SU-DHL-6 (cell line): ENCODE measurements around the gene ABI1.

Experiments
- CTCF ChIP-seq: fragments of 200-600 bp; sonication (generic); IDR thresholded peaks from one replicate; pipeline ENCODE4 v1.5.1; 2017; ENCODE audit warnings: antibody characterized with exemption, mild to moderate bottlenecking, low read length, moderate library complexity; ENCODE audit not compliant: insufficient read depth, poor library complexity, severe bottlenecking
- EZH2phosphoT487 ChIP-seq: fragments of 200-600 bp; sonication (generic), shearing (Covaris generic); conservative IDR thresholded peaks from 2 replicates; pipeline ENCODE4 v1.6.1; 2018; ENCODE audit warnings: mild to moderate bottlenecking, antibody characterized with exemption, low read length, moderate library complexity, mixed read lengths

- TF ChIP-seq CTCF: no peak
- no peak for TF ChIP-seq EZH2phosphoT487
These were observed 137.7 kb downstream of the ABI1 start for GRCh38 chr10:26723016-26723415.
